HG03060 (cell line): ENCODE results near the gene FRMD4B.
A peak's percentile ranks its signal among the peaks of the same experiment; 100 is the strongest.

ENCODE experiments used
- ATAC-seq: cut with Tn5 transposase; IDR thresholded peaks from one replicate; pipeline ENCODE4 v1.9.1; 2021; ENCODE audit warnings: low read depth, moderate number of reproducible peaks; ENCODE audit not compliant: unreplicated experiment

Gene FRMD4B

GRCh38 chr3:69385723-69386555 lies at the start of gene FRMD4B:
Gene FRMD4B, minus strand, starts transcription at chr3:69386088. Its CDS starts 99 bp downstream, at chr3:69385989.
- no peak for ATAC-seq

GRCh38 chr3:69433969-69434325 lies 48.1 kb upstream of the FRMD4B start:
- ATAC-seq = no peak

- ATAC-seq = no peak
Measured at GRCh38 chr3:69433121-69433968, 47.5 kb upstream of the FRMD4B start.

GRCh38 chr3:69428657-69429255 lies 42.9 kb upstream of the FRMD4B start:
- no peak for ATAC-seq

- ATAC-seq = no peak
Measured at GRCh38 chr3:69426967-69427304, 41.0 kb upstream of the FRMD4B start.

- ATAC-seq = no peak
Measured at GRCh38 chr3:69426291-69426966, 40.5 kb upstream of the FRMD4B start.

- ATAC-seq = peak; percentile 65
Measured at GRCh38 chr3:69425249-69425648, 39.4 kb upstream of the FRMD4B start.

- ATAC-seq = no peak
Measured at GRCh38 chr3:69423463-69424155, 37.7 kb upstream of the FRMD4B start.

- no peak for ATAC-seq
Measured at GRCh38 chr3:69422751-69423150, 36.9 kb upstream of the FRMD4B start.

- no peak for ATAC-seq
Measured at GRCh38 chr3:69420781-69421520, 35.1 kb upstream of the FRMD4B start.

GRCh38 chr3:69419276-69419675 lies 33.4 kb upstream of the FRMD4B start:
- no peak for ATAC-seq

GRCh38 chr3:69417541-69418078 lies 31.7 kb upstream of the FRMD4B start:
- no peak for ATAC-seq

GRCh38 chr3:69413551-69414207 lies 27.8 kb upstream of the FRMD4B start:
- no peak for ATAC-seq

- no peak for ATAC-seq
Measured at GRCh38 chr3:69411346-69411745, 25.5 kb upstream of the FRMD4B start.

- ATAC-seq = no peak
Measured at GRCh38 chr3:69410301-69410700, 24.4 kb upstream of the FRMD4B start.

- ATAC-seq = no peak
Measured at GRCh38 chr3:69409831-69410230, 23.9 kb upstream of the FRMD4B start.

- no peak for ATAC-seq
Measured at GRCh38 chr3:69409011-69409410, 23.1 kb upstream of the FRMD4B start.

GRCh38 chr3:69408542-69408941 lies 22.7 kb upstream of the FRMD4B start:
- no peak for ATAC-seq

GRCh38 chr3:69407908-69408307 lies 22.0 kb upstream of the FRMD4B start:
- no peak for ATAC-seq
